Heart right ventricle (tissue), 16 donors: ENCODE data around the gene TMEM218. TPM values are rescaled to one million over a fixed set of nuclear protein-coding genes. Genes with fewer than 3 reads are reported as not detected.

Experiments
- ATAC-seq, 8 donors: fragments of 200-7000 bp; cut with Tn5 transposase; one replicate each; pipeline ENCODE4 v1.9.1; 2020; ENCODE audit warnings: mild to moderate bottlenecking in 8 of 8, moderate library complexity in 8 of 8, moderate number of reproducible peaks in 1 of 8
- DNase-seq, 2 donors: peaks; one replicate each; pipeline ENCODE4 v3.0.0-alpha.2; 2020
- H3K27ac ChIP-seq, 10 donors: fragments of 200-600 bp; sonication (generic) in 2 of 10; one replicate each; pipeline versions ENCODE4 v1.5.0 to v1.8.0; 2020 to 2022; ENCODE audit warnings: mild to moderate bottlenecking in 3 of 10
- H3K27me3 ChIP-seq, 7 donors: fragments of 200-600 bp; one replicate each; pipeline ENCODE4 v1.8.0; 2021 to 2022; ENCODE audit warnings: mild to moderate bottlenecking in 2 of 7
- H3K36me3 ChIP-seq, 9 donors: fragments of 200-600 bp; sonication (generic) in 1 of 9; one replicate each; pipeline versions ENCODE4 v1.5.0 to v1.8.0; 2020 to 2022; ENCODE audit warnings: mild to moderate bottlenecking in 2 of 9
- H3K4me1 ChIP-seq, 9 donors: fragments of 200-600 bp; sonication (generic) in 1 of 9; one replicate each; pipeline versions ENCODE4 v1.5.0 to v1.8.0; 2020 to 2022; ENCODE audit warnings: mild to moderate bottlenecking in 4 of 9
- H3K4me3 ChIP-seq, 10 donors: fragments of 200-600 bp; sonication (generic) in 2 of 10; one replicate each; pipeline versions ENCODE4 v1.5.0 to v1.8.0; 2020 to 2022; ENCODE audit warnings: mild to moderate bottlenecking in 7 of 10, moderate library complexity in 2 of 10
- H3K9me3 ChIP-seq, 11 donors: fragments of 200-600 bp in 10 of 11; sonication (generic) in 2 of 11; one replicate each; pipeline versions ENCODE4 v1.5.0 to v1.8.0; 2013 to 2022; ENCODE audit warnings: mild to moderate bottlenecking in 2 of 11, control low read depth in 1 of 11, moderate library complexity in 1 of 11
- WGBS, 2 donors: extraction: QIAGEN DNeasy Blood & Tissue Kit; methylation state at CpG; one replicate each; pipeline ENCODE4 v1.1.7; 2013; ENCODE audit warnings: inconsistent platforms in 1 of 2; 5-methylcytosine and 5-hydroxymethylcytosine counted together
- intact Hi-C, 10 donors: fragments of 100-400 bp; cut with DNase I; formaldehyde crosslinking; loops; one replicate each; pipeline versions ENCODE4 v1.11.1 to v1.14.2; 2022
- polyA plus RNA-seq, 2 donors: library from polyadenylated mRNA; stranded (reverse); fragments of 200-250 nt; gene quantifications; one replicate each; pipeline ENCODE4 v1.2.3, GENCODE V29; 2013
- total RNA-seq, 10 donors: library from RNA; stranded (reverse); fragmentation: NEBNext Ultra II Directional in 3 of 10; extraction: Animal tissue kit (Norgen Biotek cat#: 25700) in 3 of 10; gene quantifications; one replicate each; pipeline versions ENCODE4 v1.2.1 to v1.2.4, GENCODE V29; 2021 to 2023
- TF ChIP-seq, protein P1 (sequence below), 9 donors: fragments of 200-600 bp; sonication (generic) in 2 of 9; IDR thresholded peaks; one replicate each; pipeline versions ENCODE4 v1.5.0 to v1.8.0; 2021 to 2022; ENCODE audit warnings: antibody characterized with exemption in 9 of 9, mild to moderate bottlenecking in 5 of 9, moderate library complexity in 1 of 9
- donor health status: Arrhythmogenic right ventricular cardiomyopathy.
- donor health status: ischemic (EF 13 %, LVEDD 7.1; RV severe dilation, severe dysfunction).
- donor health status: healthy with polysubstance abuse.
- donor health status: DM: no; HTN: yes; CAD: no.
- donor health status: DM: no; HTN: no; CAD: no.
- donor health status: ischemic (EF 25% LVEDD 6.9; RV normal size, moderate dysfunction).
- donor health status: ischemic (EF 25% LVEDD 5.7; RV mildly dilated, moderate dysfunction).
- donor health status: healthy.
- donor health status: DM: yes; HTN: yes; CAD: no.
- donor health status: Ischemic cardiomyopathy.
- donor health status: ischemic (EF 35%, LVEDD 5.7; RV mildly dilated, moderate dysfunction).
- donor health status: nonischemic (EF 11% LVEDD 7.7; RV severe dilation, severe dysfunction).
- donor health status: DM: yes; HTN: yes; CAD: no.
- donor health status: PGD.
- donor health status: ischemic (EF 29% LVEDD 5.4; RV normal size, mild dysfunction).
- donor health status: nonischemic (EF 23%, LVEDD 6.1; RV moderate dilation, normal function).

Gene TMEM218
- total and polyA plus RNA-seq, 12 donors: 4.5 to 17.1 (median 6.9) TPM

DNA sequence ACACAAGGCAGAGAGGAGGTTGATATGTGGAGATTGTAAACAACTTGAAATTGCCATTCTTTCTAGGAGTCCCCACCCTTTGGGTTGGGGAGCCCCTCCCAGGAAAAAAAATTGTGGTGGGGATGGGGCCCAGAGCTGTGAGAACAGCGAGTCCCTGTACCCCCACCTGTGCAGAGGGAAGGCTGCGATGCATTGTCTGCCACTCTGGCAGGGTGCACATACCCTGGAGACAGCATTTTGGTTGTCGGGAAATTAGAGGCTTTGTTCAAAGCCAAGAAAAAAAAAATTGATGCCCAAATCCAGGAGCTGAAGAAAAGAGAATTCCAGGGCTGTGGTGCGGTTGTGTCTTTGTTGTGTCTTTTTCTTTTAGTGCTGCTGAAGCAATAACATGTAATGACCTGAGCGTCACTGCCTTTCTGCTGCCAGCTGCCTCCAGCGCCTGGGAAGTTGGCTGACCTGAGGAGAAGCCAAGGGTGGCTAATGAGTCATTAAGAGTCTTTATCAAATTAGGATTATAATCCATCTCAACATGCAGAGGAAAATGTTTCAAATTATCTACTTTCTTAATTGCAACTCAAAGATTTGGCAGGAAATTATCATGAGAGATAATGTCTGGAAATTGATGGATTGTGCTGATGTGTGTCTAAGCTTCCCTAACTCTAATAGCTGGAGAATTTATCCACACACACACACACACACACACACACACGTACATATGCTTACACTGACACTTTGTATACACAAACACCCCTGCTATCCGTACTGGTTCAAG, 45.1 kb upstream of the TMEM218 start:
- 84 to 86% methylated on average over 8 of the region's 8 CpGs for WGBS, 2 donors
- DNase-seq (no peak), ATAC-seq (no peak)
- TF ChIP-seq, protein P1, sequence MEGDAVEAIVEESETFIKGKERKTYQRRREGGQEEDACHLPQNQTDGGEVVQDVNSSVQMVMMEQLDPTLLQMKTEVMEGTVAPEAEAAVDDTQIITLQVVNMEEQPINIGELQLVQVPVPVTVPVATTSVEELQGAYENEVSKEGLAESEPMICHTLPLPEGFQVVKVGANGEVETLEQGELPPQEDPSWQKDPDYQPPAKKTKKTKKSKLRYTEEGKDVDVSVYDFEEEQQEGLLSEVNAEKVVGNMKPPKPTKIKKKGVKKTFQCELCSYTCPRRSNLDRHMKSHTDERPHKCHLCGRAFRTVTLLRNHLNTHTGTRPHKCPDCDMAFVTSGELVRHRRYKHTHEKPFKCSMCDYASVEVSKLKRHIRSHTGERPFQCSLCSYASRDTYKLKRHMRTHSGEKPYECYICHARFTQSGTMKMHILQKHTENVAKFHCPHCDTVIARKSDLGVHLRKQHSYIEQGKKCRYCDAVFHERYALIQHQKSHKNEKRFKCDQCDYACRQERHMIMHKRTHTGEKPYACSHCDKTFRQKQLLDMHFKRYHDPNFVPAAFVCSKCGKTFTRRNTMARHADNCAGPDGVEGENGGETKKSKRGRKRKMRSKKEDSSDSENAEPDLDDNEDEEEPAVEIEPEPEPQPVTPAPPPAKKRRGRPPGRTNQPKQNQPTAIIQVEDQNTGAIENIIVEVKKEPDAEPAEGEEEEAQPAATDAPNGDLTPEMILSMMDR (IDR thresholded peaks at IDR 0.05): no peak
- peaks cover 0 to 15% (median 6%) of the 10 kb centered on the region in 7 donors for H3K27me3 ChIP-seq
- H3K9me3 ChIP-seq: no peaks in the 10 kb centered on the region
- intact Hi-C loops: loop anchor here in 1 of 10 donors (10.0 kb wide), 1 partner anchor 248 kb away; no protein-coding TSS in a partner anchor
- no peaks in the 10 kb centered on the region for H3K4me1 ChIP-seq
- H3K36me3 ChIP-seq: no peaks in the 10 kb centered on the region
- H3K4me3 ChIP-seq: no peak overlapping the region
- H3K27ac ChIP-seq: no peak overlapping the region

DNA sequence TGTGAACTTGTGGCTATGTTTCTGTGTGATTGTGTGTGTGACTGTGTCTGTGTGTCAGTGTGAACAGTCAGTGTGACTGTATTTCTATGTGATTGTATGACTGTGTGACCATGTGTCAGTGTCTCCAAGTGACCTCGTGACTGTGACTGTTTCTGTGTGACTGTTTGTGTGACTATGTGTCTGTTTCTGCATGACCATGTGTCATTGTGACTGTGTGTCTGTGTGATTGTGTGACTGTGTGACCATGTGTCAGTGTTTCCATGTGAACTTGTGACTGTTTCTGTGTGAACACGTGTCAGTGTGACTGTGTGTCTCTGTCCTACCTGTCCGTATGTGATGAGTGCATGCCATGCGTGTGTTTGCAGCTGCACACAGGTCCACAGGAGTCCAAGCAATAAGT, 44.3 kb upstream of the TMEM218 start:
- DNase-seq: no peak
- Histone ChIP-seq H3K4me1 (no peaks in the 10 kb centered on the region), H3K27me3 (peaks cover 0 to 14% (median 5%) of the 10 kb centered on the region in 7 donors)

DNA sequence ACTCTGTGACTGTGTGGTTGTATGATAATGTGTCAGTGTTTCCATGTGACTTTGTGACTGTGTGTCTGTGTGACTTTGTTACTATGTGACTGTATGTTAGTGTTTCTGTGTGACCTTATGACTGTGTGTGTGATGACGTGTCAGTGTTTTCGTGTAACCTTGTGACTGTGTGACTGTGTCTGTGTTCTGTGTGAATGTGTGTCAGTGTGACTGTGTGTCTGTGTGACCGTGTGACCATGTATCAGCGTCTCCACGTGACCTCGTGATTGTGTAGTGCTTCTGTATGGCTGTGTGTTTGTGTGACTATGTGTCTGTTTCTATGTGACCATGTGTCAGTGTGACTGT, 43.6 kb upstream of the TMEM218 start:
- no peak for ATAC-seq

More for the DNA sequence above, 44.3 kb upstream of the TMEM218 start:
- intact Hi-C loops: loop anchor here in 1 of 10 donors (10.0 kb wide), 1 partner anchor 249 kb away; no protein-coding TSS in a partner anchor
- WGBS, 2 donors: 89 to 95% methylated on average over 4 of the region's 4 CpGs
- H3K9me3 ChIP-seq: no peaks in the 10 kb centered on the region
- TF ChIP-seq, protein P1 (IDR thresholded peaks at IDR 0.05): no peak
- ATAC-seq: no peak
- H3K4me3 ChIP-seq: no peak overlapping the region
- H3K27ac ChIP-seq: no peak overlapping the region
- no peaks in the 10 kb centered on the region for H3K36me3 ChIP-seq

GRCh38 chr11:125154378-125155099, 43.1 kb upstream of the TMEM218 start:
- no peaks in the 10 kb centered on the region for H3K36me3 ChIP-seq
- TF ChIP-seq, protein P1 (IDR thresholded peaks at IDR 0.05): no peak
- ATAC-seq (no peak), DNase-seq (no peak)
- intact Hi-C loops: loop anchor here in 1 of 10 donors (10.0 kb wide), 1 partner anchor 250 kb away; no protein-coding TSS in a partner anchor
- no peaks in the 10 kb centered on the region for H3K4me1 ChIP-seq
- no peaks in the 10 kb centered on the region for H3K9me3 ChIP-seq
- 66 to 68% methylated on average over 7 of the region's 7 CpGs for WGBS, 2 donors
- no peak overlapping the region for H3K27ac ChIP-seq
- H3K4me3 ChIP-seq: no peak overlapping the region
- H3K27me3 ChIP-seq: peaks cover 0 to 14% (median 5%) of the 10 kb centered on the region in 7 donors

More for the DNA sequence above, 43.6 kb upstream of the TMEM218 start:
- Histone ChIP-seq H3K4me1 (no peaks in the 10 kb centered on the region), H3K4me3 (no peak overlapping the region), H3K36me3 (no peaks in the 10 kb centered on the region), H3K27ac (no peak overlapping the region), H3K27me3 (peaks cover 0 to 14% (median 5%) of the 10 kb centered on the region in 7 donors), H3K9me3 (no peaks in the 10 kb centered on the region)
- DNase-seq: no peak
- TF ChIP-seq, protein P1 (IDR thresholded peaks at IDR 0.05): no peak
- intact Hi-C loops: loop anchor here in 1 of 10 donors (10.0 kb wide), 1 partner anchor 250 kb away; no protein-coding TSS in a partner anchor
- WGBS, 2 donors: 90 to 91% methylated on average over 6 of the region's 6 CpGs
